WI38 (cell line): ENCODE results near the gene SEMA5A.
A peak's percentile ranks its signal among the peaks of the same experiment; 100 is the strongest.

Source experiments
- H3K4me3 ChIP-seq: 2 replicates; pipeline ENCODE4 v1.5.1; 2011; ENCODE audit warnings: low read depth, mild to moderate bottlenecking, control low read depth, low read length
- TF ChIP-seq, protein P1 (sequence below): IDR thresholded peaks from 2 replicates; pipeline ENCODE4 v1.5.1; 2012; ENCODE audit warnings: low read depth, mild to moderate bottlenecking, control low read depth, low read length

SEMA5A gene

GRCh38 chr5:9431151-9431495, 114.8 kb downstream of the SEMA5A start:
- TF ChIP-seq, protein P1, sequence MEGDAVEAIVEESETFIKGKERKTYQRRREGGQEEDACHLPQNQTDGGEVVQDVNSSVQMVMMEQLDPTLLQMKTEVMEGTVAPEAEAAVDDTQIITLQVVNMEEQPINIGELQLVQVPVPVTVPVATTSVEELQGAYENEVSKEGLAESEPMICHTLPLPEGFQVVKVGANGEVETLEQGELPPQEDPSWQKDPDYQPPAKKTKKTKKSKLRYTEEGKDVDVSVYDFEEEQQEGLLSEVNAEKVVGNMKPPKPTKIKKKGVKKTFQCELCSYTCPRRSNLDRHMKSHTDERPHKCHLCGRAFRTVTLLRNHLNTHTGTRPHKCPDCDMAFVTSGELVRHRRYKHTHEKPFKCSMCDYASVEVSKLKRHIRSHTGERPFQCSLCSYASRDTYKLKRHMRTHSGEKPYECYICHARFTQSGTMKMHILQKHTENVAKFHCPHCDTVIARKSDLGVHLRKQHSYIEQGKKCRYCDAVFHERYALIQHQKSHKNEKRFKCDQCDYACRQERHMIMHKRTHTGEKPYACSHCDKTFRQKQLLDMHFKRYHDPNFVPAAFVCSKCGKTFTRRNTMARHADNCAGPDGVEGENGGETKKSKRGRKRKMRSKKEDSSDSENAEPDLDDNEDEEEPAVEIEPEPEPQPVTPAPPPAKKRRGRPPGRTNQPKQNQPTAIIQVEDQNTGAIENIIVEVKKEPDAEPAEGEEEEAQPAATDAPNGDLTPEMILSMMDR, result no peak
- H3K4me3 ChIP-seq, result 0 out of 2 replicates have a peak overlapping the region, but pooled peaks have one; percentile 2

- H3K4me3 ChIP-seq, result no peak overlapping the region
- TF ChIP-seq, protein P1, result no peak
Measured at GRCh38 chr5:9430306-9430705, 115.6 kb downstream of the SEMA5A start.

DNA sequence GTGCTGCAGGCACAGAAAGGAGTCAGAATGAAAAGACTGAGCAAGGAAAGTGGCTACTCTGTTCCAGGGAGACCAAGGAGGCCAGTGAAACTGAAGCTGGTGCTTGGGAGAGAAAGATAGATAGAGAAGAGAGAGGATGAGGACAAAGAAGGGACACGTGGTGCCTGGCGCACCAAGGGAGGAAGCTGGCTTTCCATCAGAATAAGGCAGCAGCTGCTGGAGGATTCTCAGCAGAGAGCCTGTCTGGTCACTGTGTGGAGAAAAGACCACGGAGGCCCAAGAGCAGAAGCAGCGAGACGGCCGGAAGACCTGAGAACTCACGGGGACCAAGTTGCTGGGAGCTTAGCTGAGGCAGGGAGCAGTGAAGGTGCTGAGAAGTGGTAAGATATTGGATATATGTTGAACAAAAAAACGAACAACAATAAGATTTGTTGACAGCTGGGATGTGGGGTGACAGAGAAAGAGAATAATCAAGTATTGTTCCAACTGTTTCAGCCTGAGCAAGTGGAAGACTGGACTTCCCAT, 116.1 kb downstream of the SEMA5A start:
- no peak overlapping the region for H3K4me3 ChIP-seq
- TF ChIP-seq, protein P1, result no peak

DNA sequence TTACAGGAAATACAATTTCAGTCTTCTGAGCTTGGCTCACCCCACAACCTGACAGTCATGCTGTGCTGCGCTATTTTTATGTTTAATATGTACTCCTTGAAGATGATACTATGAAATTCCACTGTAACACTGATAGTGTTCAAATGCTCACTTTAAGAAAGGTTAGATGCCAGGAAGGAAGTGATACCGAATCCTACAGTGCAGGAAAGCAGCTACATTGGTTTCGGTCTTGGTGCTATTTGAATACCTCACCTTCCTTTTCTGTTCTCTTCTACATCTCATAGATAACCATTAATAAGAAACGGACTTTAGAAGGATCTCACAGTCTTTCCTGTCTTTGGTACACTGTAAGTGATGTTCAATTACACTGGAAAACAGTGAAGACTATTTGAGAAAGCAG, 117.6 kb downstream of the SEMA5A start:
- no peak overlapping the region for H3K4me3 ChIP-seq
- TF ChIP-seq, protein P1, result no peak

DNA sequence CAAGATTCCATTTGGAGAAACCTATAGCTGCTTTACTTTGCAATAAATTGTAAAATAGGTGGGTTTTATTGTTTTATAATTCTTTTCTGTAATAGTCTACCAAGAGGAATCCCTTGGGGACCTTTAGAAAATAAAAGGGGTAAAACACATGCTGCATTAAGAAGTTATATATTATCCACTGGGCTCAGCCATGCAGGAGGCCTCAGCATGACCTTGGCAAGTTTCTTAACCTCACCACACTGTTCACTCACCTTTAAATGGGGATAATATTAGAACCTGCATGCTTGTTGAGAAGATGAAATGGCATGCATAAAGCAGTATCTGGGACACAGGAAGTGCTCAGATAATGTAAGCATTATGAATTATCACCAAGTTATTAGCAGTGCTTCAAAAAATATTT, 120.2 kb downstream of the SEMA5A start:
- no peak overlapping the region for H3K4me3 ChIP-seq
- TF ChIP-seq, protein P1, result no peak

DNA sequence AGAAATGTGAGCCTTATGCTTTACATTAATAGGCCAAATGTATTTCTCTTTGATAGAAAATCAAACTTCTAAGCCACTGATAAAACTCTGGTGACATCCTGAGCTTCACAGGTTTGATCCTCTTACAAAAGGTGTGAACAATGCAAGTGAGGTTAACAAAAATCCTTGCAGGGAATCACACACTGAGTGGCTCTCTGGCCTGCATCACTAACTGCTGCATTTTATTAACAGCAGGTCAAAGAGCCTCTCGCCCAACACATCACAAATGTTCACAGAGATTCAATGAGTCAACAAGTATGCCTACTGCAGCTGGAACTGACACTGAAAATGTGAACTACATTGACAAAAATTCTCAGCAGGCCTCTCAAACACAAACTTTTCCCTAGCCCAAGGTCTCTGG, 122.3 kb downstream of the SEMA5A start:
- TF ChIP-seq, protein P1, result no peak
- no peak overlapping the region for H3K4me3 ChIP-seq

GRCh38 chr5:9421884-9422283, 124.0 kb downstream of the SEMA5A start:
- TF ChIP-seq, protein P1, result no peak
- H3K4me3 ChIP-seq, result no peak overlapping the region
